Caco-2 (cell line): Measurements from ENCODE around the gene STK35. TPM values are rescaled to one million over a fixed set of nuclear protein-coding genes. Genes with fewer than 3 reads are reported as not detected.

ENCODE experiments used
- BruUV-seq: library from RNA; stranded (reverse); fragments of 400-500 nt; replicated peaks from 2 replicates; lab custom pipeline; 2021; lab: Mats Ljungman, UMichigan
- CTCF ChIA-PET: fragments of 300-600 bp; sonication (Branson Sonifier 250); formaldehyde crosslinking; loops from one replicate; lab custom pipeline; 2022; ENCODE audit warnings: antibody characterized with exemption; lab: Charles Lee
- POLR2A ChIA-PET: fragments of 300-600 bp; sonication (Branson Sonifier 250); formaldehyde crosslinking; loops from one replicate; lab custom pipeline; 2022; ENCODE audit warnings: antibody characterized with exemption; lab: Charles Lee
- DNase-seq, 2 experiments: peaks; one replicate each; pipeline versions ENCODE4 v3.0.0 to v3.0.0-alpha.2; 2020 to 2022
- H3K27me3 ChIP-seq: replicated peaks from 2 replicates; pipeline ENCODE4 v1.6.0; 2011; ENCODE audit warnings: low read length; ENCODE audit not compliant: control insufficient read depth, insufficient read depth
- H3K36me3 ChIP-seq: 2 replicates; pipeline ENCODE4 v1.5.1; 2011; ENCODE audit warnings: low read length; ENCODE audit not compliant: control insufficient read depth, insufficient read depth
- H3K4me1 ChIP-seq: fragments of 250-450 bp; sonication (Bioruptor Pico); 2 replicates; pipeline ENCODE4 v1.5.1; 2020; ENCODE audit warnings: mild to moderate bottlenecking
- H3K4me3 ChIP-seq: 2 replicates; pipeline ENCODE4 v1.5.1; 2011; ENCODE audit warnings: low read depth, mild to moderate bottlenecking, control low read depth, low read length
- H3K9me3 ChIP-seq: fragments of 250-450 bp; sonication (Bioruptor Pico); 2 replicates; pipeline ENCODE4 v1.5.1; 2020; ENCODE audit warnings: mild to moderate bottlenecking, moderate library complexity
- H3K27ac Mint-ChIP-seq: one replicate; pipeline ENCODE4 v1.8.0; 2022; ENCODE audit warnings: mixed read lengths; ENCODE audit not compliant: unreplicated experiment
- H3K27me3 Mint-ChIP-seq: one replicate; pipeline ENCODE4 v1.8.0; 2022; ENCODE audit warnings: mixed read lengths; ENCODE audit not compliant: insufficient read depth, unreplicated experiment
- H3K36me3 Mint-ChIP-seq: one replicate; pipeline ENCODE4 v1.8.0; 2022; ENCODE audit warnings: mild to moderate bottlenecking, mixed read lengths; ENCODE audit not compliant: insufficient read depth, unreplicated experiment
- H3K4me1 Mint-ChIP-seq: one replicate; pipeline ENCODE4 v1.8.0; 2022; ENCODE audit warnings: low read depth, mixed read lengths; ENCODE audit not compliant: unreplicated experiment
- H3K4me3 Mint-ChIP-seq: one replicate; pipeline ENCODE4 v1.8.0; 2022; ENCODE audit warnings: mild to moderate bottlenecking, moderate library complexity, mixed read lengths; ENCODE audit not compliant: unreplicated experiment
- H3K9me3 Mint-ChIP-seq: one replicate; pipeline ENCODE4 v1.8.0; 2022; ENCODE audit warnings: mixed read lengths; ENCODE audit not compliant: unreplicated experiment
- intact Hi-C: fragments of 100-400 bp; cut with micrococcal nuclease; formaldehyde crosslinking; loops from one replicate; pipeline ENCODE4 v1.10.0; 2022; ENCODE audit not compliant: unreplicated experiment
- total RNA-seq: library from RNA; stranded (reverse); gene quantifications from 2 replicates; pipeline ENCODE4 v1.2.3, GENCODE V29; 2022
- TF ChIP-seq, protein P1 (sequence below), 2 experiments: fragments of 200-600 bp in 1 of 2; IDR thresholded peaks; 1 replicate in 1 of 2; 2 replicates in 1 of 2; pipeline versions ENCODE4 v1.5.1 to v1.8.0; 2011 to 2022; ENCODE audit warnings: antibody characterized with exemption in 1 of 2, control low read depth in 1 of 2, inconsistent platforms in 1 of 2, low read depth in 1 of 2, low read length in 1 of 2, mild to moderate bottlenecking in 1 of 2, moderate library complexity in 1 of 2; ENCODE audit not compliant: insufficient read depth in 1 of 2, severe bottlenecking in 1 of 2, unreplicated experiment in 1 of 2

The STK35 gene
- total RNA-seq, 1 experiment from 2014 or later, result 40.2 TPM

DNA sequence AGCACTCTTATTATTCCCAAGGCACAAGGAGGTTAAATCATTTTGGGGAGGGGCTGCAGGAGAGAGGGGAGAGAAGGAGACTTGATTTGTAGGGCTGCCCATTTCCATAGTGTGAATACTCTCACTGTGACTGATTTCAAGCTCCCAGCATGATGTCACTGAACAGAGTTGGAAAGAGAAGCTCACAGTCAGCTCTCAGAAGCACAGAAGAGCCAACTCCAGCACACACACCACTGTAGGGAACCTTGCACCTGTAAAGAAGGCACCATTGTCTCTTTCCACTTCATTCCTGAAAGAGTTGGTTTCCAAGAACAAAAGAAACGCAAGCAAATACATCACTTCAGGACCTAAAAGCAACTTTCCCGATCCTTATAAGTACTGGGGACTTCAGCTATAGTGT, 12.7 kb upstream of the STK35 start:
- Mint-ChIP-seq H3K27ac (no peak overlapping the region), H3K4me1 (no peaks in the 10 kb centered on the region), H3K36me3 (no peaks in the 10 kb centered on the region), H3K27me3 (peaks cover 24% of the 10 kb centered on the region), H3K4me3 (no peak overlapping the region), H3K9me3 (no peaks in the 10 kb centered on the region)
- POLR2A ChIA-PET, result no interaction called here
- intact Hi-C loops, result no loop called here
- no peaks in the 10 kb centered on the region; the same call in 1 of the 2 replicates for H3K27me3 ChIP-seq
- no TSS peak for BruUV-seq
- no peaks in the 10 kb centered on the region for H3K36me3 ChIP-seq
- no peak overlapping the region for H3K4me3 ChIP-seq
- DNase-seq, result no peak
- TF ChIP-seq, protein P1, sequence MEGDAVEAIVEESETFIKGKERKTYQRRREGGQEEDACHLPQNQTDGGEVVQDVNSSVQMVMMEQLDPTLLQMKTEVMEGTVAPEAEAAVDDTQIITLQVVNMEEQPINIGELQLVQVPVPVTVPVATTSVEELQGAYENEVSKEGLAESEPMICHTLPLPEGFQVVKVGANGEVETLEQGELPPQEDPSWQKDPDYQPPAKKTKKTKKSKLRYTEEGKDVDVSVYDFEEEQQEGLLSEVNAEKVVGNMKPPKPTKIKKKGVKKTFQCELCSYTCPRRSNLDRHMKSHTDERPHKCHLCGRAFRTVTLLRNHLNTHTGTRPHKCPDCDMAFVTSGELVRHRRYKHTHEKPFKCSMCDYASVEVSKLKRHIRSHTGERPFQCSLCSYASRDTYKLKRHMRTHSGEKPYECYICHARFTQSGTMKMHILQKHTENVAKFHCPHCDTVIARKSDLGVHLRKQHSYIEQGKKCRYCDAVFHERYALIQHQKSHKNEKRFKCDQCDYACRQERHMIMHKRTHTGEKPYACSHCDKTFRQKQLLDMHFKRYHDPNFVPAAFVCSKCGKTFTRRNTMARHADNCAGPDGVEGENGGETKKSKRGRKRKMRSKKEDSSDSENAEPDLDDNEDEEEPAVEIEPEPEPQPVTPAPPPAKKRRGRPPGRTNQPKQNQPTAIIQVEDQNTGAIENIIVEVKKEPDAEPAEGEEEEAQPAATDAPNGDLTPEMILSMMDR (IDR thresholded peaks at IDR 0.05; ENCODE audit: insufficient read depth in 1 of 2, low read depth in 1 of 2, low read length in 1 of 2, severe bottlenecking in 1 of 2, unreplicated experiment in 1 of 2), result no peak
- H3K9me3 ChIP-seq, result no peaks in the 10 kb centered on the region
- CTCF ChIA-PET, result interaction anchor here (1.0 kb wide), 1 partner anchor 83 kb away, joined by 3 read pairs; no protein-coding TSS in a partner anchor
- H3K4me1 ChIP-seq, result no peaks in the 10 kb centered on the region

DNA sequence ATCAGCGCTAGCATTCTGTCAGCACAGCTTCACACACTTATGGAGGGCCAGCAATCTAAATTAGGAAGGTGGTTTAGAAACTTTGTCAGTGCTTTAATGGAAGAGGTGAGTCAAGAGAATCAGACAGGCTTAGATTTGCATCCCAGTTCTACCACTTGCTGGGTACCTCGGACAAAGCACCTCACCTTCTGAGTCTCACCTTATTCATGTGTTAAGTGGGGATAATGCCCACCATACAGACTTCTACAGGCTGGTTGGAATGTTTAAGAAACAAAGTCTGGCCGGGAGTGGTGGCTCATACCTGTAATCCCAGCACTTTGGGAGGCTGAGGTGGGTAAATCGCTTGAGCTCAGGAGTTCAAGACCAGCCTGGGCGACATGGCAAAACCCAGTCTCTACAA, 12.2 kb upstream of the STK35 start:
- intact Hi-C loops, result no loop called here
- CTCF ChIA-PET, result interaction anchor here (1.0 kb wide), 1 partner anchor 83 kb away, joined by 3 read pairs; no protein-coding TSS in a partner anchor
- Mint-ChIP-seq H3K27me3 (peaks cover 23% of the 10 kb centered on the region), H3K9me3 (no peaks in the 10 kb centered on the region), H3K4me3 (no peak overlapping the region), H3K27ac (no peak overlapping the region), H3K4me1 (no peaks in the 10 kb centered on the region), H3K36me3 (no peaks in the 10 kb centered on the region)
- TF ChIP-seq, protein P1 (IDR thresholded peaks at IDR 0.05; ENCODE audit: insufficient read depth in 1 of 2, low read depth in 1 of 2, low read length in 1 of 2, severe bottlenecking in 1 of 2, unreplicated experiment in 1 of 2), result no peak
- no peaks in the 10 kb centered on the region for H3K9me3 ChIP-seq
- H3K4me1 ChIP-seq, result no peaks in the 10 kb centered on the region
- BruUV-seq, result no TSS peak
- no peaks in the 10 kb centered on the region; the same call in 1 of the 2 replicates for H3K27me3 ChIP-seq
- DNase-seq, result no peak
- POLR2A ChIA-PET, result no interaction called here
- no peaks in the 10 kb centered on the region for H3K36me3 ChIP-seq
- no peak overlapping the region for H3K4me3 ChIP-seq

DNA sequence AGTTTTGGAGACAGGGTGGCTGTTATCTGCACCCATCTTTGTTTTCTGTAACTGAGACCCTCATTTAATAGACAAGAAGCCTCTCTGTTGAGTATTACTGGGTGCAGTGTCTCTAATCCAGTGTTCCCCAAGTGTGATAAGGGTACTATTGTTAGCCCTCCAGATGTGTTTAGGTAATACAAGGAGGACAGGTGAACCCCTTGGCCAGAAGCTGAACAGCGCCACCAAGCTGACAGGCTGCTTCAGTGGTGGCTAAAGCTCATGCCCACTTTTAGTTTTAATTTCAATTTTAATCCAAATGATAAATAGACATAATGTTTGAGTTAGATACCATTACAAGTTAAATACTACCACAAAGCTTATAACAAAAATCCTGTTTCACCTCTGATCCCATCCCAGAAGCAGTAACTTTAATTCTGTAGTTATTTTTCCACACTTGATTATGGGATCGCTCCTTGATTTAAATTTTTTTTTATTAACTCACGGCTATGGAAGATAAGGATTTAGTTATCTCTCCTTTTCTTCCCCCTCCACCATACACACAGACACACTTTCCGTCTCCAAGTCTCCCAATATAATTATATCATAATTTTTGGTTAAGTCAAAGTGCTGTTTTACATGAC, 8.4 kb upstream of the STK35 start:
- Mint-ChIP-seq H3K36me3 (no peaks in the 10 kb centered on the region), H3K27me3 (peaks cover 21% of the 10 kb centered on the region), H3K4me1 (no peaks in the 10 kb centered on the region), H3K9me3 (no peaks in the 10 kb centered on the region), H3K4me3 (no peak overlapping the region), H3K27ac (no peak overlapping the region)
- intact Hi-C loops, result loop anchor here (1.0 to 10.0 kb wide), 3 partner anchors 86 to 328 kb away; no protein-coding TSS in a partner anchor
- peak; percentile 62 to 67 for DNase-seq
- Histone ChIP-seq H3K4me1 (no peaks in the 10 kb centered on the region), H3K9me3 (no peaks in the 10 kb centered on the region), H3K27me3 (no peaks in the 10 kb centered on the region; the same call in 1 of the 2 replicates), H3K4me3 (no peak overlapping the region), H3K36me3 (no peaks in the 10 kb centered on the region)
- TF ChIP-seq, protein P1 (IDR thresholded peaks at IDR 0.05; ENCODE audit: insufficient read depth in 1 of 2, low read depth in 1 of 2, low read length in 1 of 2, severe bottlenecking in 1 of 2, unreplicated experiment in 1 of 2), result peak; percentile 69 to 89
- CTCF ChIA-PET, result interaction anchor here (0.6 to 1.9 kb wide), 9 partner anchors 10 to 316 kb away, joined by 3 to 11 read pairs (median 5); no protein-coding TSS in a partner anchor
- no TSS peak for BruUV-seq
- POLR2A ChIA-PET, result interaction anchor here (0.6 kb wide), 1 partner anchor 129 kb away, joined by 3 read pairs; no protein-coding TSS in a partner anchor
